Measurements from ENCODE around the gene KIAA0232.

DNA sequence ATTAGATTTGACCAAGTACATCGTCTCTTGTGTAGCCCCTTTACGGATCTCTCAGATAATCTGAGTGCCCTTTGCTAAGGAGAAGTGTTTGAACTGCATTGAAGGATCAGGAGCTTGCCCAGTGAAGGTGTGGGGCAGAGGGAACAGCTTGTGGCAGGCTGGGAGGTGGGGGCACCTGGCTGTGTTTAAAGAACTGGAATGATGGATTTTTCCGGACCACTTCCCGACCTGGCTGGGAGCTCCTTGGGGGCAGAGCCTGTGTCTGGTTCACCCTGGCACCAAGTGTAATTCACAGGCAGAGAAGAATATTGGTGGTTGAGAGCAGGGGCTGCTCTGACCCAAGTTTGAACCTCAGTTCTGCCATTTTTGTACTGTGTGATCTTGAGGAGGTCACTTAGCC is 145.6 kb downstream of the KIAA0232 start:
- TF ChIP-seq, protein P1, sequence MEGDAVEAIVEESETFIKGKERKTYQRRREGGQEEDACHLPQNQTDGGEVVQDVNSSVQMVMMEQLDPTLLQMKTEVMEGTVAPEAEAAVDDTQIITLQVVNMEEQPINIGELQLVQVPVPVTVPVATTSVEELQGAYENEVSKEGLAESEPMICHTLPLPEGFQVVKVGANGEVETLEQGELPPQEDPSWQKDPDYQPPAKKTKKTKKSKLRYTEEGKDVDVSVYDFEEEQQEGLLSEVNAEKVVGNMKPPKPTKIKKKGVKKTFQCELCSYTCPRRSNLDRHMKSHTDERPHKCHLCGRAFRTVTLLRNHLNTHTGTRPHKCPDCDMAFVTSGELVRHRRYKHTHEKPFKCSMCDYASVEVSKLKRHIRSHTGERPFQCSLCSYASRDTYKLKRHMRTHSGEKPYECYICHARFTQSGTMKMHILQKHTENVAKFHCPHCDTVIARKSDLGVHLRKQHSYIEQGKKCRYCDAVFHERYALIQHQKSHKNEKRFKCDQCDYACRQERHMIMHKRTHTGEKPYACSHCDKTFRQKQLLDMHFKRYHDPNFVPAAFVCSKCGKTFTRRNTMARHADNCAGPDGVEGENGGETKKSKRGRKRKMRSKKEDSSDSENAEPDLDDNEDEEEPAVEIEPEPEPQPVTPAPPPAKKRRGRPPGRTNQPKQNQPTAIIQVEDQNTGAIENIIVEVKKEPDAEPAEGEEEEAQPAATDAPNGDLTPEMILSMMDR (IDR thresholded peaks at IDR 0.05; ENCODE audit: insufficient read depth, low read length, poor library complexity, severe bottlenecking), result no peak
- TF ChIP-seq EZH2phosphoT487 (conservative IDR thresholded peaks at IDR 0.05; ENCODE audit: low read length), result no peak

Measured in SU-DHL-6 (cell line).